NOMO-1 treated with dmso at 0.1 percent for 144 hours (cell line): ENCODE measurements around the gene OSTM1.

Experiments
- DNase-seq: peaks from one replicate; lab custom pipeline; 2025; ENCODE audit not compliant: unreplicated experiment; lab: John Stamatoyannopoulos, UW

The OSTM1 gene

GRCh38 chr6:108102965-108103364, 28.4 kb upstream of the OSTM1 start:
- no peak for DNase-seq

GRCh38 chr6:108100003-108100402, 25.5 kb upstream of the OSTM1 start:
- no peak for DNase-seq

GRCh38 chr6:108097882-108098281, 23.3 kb upstream of the OSTM1 start:
- no peak for DNase-seq

GRCh38 chr6:108093781-108094300, 19.3 kb upstream of the OSTM1 start:
- no peak for DNase-seq

GRCh38 chr6:108091288-108091687, 16.7 kb upstream of the OSTM1 start:
- no peak for DNase-seq

- DNase-seq = no peak
These were observed 8.8 kb upstream of the OSTM1 start for GRCh38 chr6:108083349-108083748.

- DNase-seq = no peak
These were observed 8.0 kb upstream of the OSTM1 start for GRCh38 chr6:108082539-108082938.

GRCh38 chr6:108080010-108080780, 5.7 kb upstream of the OSTM1 start:
- no peak for DNase-seq

GRCh38 chr6:108078191-108078590, 3.6 kb upstream of the OSTM1 start:
- DNase-seq = no peak

GRCh38 chr6:108074057-108074358, 533 bp downstream of the OSTM1 start:
- no peak for DNase-seq

- no peak for DNase-seq
These were observed 2.7 kb downstream of the OSTM1 start for GRCh38 chr6:108071736-108072276.

GRCh38 chr6:108068618-108069017, 5.9 kb downstream of the OSTM1 start:
- DNase-seq = no peak

GRCh38 chr6:108068182-108068581, 6.4 kb downstream of the OSTM1 start:
- DNase-seq = no peak

- no peak for DNase-seq
These were observed 21.8 kb downstream of the OSTM1 start for GRCh38 chr6:108052706-108053105.

- DNase-seq = no peak
These were observed 23.1 kb downstream of the OSTM1 start for GRCh38 chr6:108051481-108051880.

- DNase-seq = no peak
These were observed 34.9 kb downstream of the OSTM1 start for GRCh38 chr6:108039681-108040080.

GRCh38 chr6:108036884-108037283, 37.7 kb downstream of the OSTM1 start:
- no peak for DNase-seq

GRCh38 chr6:108031968-108032367, 42.6 kb downstream of the OSTM1 start:
- no peak for DNase-seq

GRCh38 chr6:108030211-108030610, 44.3 kb downstream of the OSTM1 start:
- DNase-seq = no peak

- DNase-seq = no peak
These were observed 45.2 kb downstream of the OSTM1 start for GRCh38 chr6:108029226-108029921.

GRCh38 chr6:108027594-108027993, 46.9 kb downstream of the OSTM1 start:
- no peak for DNase-seq

GRCh38 chr6:108027056-108027455, 47.5 kb downstream of the OSTM1 start:
- no peak for DNase-seq
